HG02623 (cell line): ENCODE data around the gene SLC22A1.
"Not testable (repeated sequence)": the region's sequence is repeated elsewhere in the genome, so short reads cannot be mapped to it uniquely, and the experiment has no call there.

Experiments used
- ATAC-seq: cut with Tn5 transposase; IDR thresholded peaks from one replicate; pipeline ENCODE4 v1.9.1; 2021; ENCODE audit warnings: moderate library complexity; ENCODE audit not compliant: unreplicated experiment

The SLC22A1 gene

DNA sequence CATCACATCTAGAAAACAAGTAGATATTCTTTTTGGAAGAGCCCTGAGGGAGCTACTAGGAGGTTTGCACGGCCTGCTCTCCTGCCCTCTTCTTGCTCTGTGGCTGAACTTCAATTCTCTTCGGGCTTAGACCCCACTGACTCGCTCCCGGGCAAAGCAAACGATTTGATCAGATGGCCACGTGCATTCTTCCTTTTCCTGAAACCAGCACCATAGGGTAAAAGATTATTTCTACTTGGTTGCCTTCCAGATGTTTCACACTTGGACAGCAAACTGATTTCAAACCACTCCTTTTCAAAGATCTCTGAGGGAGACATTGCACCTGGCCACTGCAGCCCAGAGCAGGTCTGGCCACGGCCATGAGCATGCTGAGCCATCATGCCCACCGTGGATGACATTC, at the start of gene SLC22A1:
TSS of gene SLC22A1 (plus strand) at position 258 of the 400 bp plus-strand sequence. CDS start at position 379, 121 bp downstream.
- no peak for ATAC-seq

DNA sequence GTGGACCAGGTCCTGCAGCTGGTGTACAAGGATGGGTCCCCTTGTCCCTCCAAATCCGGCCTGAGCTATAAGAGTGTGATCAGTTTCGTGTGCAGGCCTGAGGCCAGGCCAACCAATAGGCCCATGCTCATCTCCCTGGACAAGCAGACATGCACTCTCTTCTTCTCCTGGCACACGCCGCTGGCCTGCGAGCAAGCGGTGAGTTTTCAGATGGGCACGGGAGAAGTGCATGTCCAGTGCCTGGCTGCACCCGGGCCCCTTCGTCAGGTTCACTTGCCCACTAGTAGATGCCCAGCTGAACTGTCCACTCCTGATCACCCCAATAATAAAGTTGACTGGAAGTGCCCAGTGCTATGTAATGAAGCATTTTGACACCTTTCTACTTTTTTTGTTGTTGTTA, 48.3 kb upstream of the SLC22A1 start:
- no peak for ATAC-seq

DNA sequence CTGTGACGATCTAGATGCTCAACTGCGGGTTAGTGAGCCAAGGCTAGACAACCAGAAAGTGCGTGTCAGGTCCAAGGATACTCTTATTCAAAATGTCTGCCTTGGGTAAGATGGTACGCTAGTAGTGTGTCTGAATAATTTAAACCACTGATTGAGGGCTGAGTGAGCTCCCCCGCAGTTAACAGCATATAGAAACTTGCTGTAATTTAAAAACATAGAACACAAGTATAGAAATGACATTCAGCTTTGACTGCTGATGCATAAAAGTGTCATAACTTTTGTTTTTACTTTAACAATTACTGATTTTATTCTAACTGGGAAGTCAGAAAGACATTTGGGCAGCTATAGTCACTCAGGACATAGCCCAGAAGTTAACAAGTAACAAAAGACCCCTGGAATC, 45.6 kb upstream of the SLC22A1 start:
- no peak for ATAC-seq

DNA sequence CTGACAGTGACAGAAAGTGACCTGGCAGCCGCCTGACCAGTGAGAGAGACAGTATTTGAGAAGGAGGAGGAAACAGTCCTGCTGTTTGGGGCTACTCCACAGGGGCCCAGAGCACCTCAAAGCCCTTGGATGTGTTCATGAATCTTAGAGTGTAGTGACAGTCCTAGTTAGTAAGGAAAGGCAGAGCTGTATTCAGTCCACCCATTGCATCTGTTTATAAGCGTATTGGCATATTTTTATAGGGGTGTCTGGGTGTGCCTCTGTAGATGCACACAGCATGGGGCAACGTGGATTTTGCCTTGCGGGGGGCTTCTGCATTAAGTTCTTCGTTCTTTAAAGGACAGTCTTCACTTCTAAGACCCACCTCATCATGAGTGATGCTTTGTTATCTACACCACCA, 44.6 kb upstream of the SLC22A1 start:
- ATAC-seq: no peak

DNA sequence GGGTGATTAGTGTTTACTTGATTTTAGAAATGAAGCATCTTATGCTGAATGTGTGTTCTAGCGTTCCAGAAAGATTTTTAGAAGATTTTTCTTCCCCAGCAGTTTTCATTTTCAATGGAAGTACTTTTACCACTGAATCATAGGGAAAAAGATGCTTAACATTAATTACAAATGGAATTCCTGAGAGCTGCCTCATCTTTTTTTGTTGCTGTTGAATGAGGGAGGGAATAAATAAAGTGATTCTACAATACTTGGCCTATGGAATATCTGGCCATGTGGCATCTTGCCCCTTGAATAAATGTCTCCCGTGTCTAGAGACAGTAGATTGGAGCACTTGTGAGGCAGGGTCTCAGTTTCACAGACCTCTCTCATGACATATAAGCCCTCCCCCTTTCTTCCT, 44.1 kb upstream of the SLC22A1 start:
- ATAC-seq: no peak

DNA sequence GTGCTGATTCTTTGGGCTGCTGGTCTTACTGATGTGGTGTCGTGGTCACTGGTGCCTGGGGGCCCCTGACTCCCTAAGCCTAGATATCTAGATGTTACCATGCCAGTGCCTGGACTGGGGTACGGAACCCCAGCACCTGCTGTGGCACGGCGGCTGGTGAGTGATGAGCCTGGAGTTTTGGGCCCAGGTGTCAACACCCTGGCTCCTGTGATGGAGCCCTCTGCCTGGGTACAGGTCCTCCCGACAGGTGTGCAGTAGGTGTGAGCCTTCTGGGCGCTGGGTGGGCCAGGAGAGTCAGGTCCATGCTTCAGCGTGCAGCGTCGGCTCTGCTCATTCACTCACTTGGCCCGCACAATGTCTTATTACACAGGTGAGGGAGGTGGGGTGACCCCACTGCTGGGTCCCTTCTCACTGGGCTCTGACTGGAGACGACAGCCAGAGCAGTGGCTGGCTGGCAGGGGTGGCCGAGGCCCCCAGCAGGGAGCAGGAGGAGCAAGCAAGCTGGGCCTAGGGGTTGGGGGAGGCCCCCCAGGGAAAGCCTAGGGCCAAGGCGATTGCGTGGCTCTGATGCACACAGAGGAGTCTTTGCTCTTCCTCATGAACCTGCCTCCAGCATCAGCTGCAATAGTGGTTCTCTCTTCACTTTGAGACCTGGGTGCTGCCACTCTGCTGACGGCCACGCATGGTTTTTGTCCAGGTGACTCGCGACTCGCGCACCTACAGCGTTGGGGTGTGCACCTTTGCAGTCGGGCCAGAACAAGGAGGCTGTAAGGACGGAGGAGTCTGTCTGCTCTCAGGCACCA, 42.5 kb upstream of the SLC22A1 start:
- no peak for ATAC-seq

DNA sequence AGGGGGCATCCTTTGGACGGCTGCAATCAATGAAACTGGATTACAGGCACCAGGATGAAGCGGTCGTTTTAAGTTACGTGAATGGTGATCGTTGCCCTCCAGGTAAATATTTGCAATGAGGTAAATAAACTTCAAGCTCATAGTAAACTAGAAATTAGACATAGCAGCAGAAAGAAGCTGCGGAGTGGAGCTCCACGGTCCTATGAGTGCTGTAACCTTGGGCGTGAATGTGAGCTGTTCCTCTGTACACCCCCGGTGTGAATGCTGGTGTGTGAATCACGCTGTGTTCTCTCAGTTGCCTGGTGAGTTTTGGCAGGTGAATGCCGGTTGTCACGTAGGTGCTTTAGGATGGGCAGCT, 42.0 kb upstream of the SLC22A1 start:
- ATAC-seq: no peak

DNA sequence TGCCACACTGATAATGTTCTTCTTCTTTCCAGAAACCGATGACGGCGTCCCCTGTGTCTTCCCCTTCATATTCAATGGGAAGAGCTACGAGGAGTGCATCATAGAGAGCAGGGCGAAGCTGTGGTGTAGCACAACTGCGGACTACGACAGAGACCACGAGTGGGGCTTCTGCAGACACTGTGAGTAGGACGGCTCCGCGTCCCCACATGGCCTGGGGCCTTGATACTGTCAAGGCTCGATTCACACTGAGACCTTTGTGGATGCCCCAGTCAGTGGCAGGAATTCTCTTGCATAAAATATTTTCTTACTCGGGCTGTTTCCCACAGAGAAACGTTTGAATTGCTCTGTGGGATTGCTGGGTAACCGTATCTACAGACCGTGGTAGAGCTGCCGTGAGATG, 41.5 kb upstream of the SLC22A1 start:
- no peak for ATAC-seq

DNA sequence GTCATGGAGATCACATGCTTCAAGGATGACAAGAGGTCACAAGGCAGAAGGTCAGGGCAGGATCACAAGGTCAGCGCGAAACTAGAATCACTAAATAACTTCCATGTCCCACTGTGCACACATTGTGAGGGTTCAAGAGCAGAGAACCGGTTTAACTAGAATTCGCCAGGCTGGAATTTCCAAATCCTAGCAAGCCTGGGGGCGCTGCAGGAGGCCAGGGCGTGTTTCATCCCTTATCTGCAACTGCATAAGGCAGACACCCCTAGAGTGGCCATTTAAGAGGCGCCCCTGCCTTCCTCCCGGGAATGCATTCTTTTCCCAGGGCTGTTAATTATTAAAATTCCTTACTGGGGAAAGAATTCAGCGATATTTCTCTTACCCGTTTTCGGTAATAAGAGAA, 40.2 kb upstream of the SLC22A1 start:
- no peak for ATAC-seq

DNA sequence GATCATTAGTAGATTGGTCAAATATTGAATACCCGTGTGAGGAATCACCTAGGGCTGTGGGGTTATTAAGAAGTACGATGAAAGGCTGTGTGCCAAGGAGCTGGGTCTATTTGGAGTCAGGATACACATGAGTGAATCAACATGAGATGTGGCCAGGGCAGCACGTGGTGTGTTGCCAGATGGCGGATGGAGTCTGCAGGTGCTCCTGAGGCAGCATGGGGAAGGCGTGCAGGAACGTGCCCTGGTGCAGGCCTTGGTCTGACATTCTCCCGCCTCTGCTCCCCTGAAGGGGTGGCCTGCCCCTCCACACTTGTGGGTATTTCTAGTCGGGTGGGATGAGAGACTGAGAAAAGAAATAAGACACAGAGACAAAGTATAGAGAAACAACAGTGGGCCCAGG, 39.0 kb upstream of the SLC22A1 start:
- no peak for ATAC-seq

DNA sequence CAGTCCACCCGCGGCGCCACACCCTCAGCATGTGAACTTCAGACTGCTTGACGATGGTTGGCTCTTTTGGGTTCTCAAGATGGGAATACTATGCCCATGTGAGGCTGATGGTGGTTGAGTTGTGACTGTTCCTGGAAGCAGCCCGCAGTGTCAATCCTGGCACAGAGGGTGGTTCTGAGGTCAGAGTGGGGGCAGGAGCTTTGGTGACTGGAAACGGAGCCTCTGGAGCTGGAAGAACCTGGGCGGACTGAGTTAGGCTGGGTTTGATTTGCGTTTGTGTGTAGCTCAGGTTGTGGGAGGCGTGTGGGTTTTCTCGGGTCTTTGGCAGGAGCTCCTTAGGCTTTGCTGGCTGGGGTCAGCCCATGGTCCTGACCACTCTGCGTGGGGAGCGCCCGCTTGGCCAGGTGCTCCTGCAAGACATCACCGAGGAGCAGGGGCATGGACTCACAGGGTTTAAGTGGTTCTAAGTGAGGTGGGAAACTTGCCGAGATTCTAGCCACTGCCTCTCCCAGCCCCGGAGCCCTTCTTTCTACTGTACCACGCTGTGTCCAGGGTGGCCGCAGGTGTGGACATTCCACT, 37.3 kb upstream of the SLC22A1 start:
- no peak for ATAC-seq

DNA sequence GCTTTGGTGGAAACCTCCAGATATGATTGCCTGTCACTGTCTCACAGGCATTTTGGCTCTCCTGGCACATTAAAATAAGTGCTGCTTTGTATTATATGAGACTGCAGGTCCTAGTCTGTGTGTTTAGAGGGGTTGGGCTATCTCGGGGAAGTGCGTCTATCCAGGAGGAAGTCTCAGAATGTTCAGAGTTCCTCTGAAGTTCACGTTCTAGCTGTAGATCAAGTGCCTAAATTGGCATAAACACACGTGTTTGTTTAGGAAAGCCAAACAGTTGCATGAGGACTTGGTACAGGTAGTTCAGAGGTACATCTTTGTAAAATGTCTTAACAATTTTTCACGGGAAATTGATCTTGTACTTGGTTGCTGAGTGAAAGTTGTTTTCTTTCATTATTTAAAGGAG, 36.4 kb upstream of the SLC22A1 start:
- ATAC-seq: no peak

DNA sequence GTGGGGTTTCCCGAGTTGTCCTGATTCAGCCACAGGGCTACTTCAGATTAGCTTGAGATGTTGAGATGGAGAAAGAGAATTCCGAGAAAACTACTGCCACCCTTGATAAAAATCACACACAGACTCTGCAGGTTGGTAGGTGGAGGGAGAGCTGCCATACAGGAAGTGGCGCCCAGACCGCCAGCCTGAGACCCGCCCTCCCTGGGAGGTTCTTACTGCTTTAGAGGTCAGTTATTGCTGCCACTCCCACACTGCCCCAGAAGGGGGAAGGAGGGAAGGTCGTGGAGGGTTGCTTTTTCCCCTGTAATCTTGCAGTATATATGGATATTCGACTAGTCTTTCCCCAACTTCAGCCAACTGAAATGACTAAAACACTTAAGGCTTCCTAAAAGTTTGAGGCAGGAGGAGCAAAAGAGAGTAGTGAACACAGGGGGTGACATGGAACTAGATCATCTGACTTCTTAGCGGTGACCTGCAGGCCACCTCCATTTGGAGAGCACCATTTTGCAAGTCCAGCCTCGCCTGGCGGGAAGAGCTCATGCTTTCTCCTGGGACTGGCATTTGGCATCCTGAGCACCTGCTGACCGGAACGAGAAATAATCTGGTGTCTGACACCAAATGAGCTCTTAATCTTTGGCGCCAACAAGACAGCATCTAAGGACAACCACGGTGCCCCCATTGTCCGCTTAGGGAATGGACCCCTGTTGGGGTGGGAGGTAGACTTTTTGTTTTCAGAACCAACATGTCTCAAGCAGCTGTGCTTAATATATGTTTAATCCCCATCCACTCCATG, 35.7 kb upstream of the SLC22A1 start:
- ATAC-seq: no peak

DNA sequence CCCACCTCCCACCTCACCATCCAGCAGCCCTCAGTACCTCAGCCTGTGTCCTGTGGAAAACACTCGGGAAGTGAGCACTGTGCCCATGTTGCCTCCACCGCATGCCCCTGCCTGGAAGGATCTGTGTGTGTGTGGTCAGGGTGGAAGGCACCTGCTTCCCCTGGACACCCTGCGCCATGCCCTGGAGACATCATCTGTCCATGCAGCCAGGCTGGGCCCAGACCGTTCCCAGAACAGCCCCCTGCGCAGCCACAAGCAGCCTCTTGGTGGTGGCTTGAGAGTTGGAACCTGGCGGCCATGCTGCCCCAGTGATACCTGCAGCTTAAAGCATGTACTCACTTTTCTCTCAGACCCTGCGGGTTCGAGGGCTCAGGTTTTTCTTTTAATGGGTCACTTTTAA, 34.9 kb upstream of the SLC22A1 start:
- ATAC-seq: no peak

DNA sequence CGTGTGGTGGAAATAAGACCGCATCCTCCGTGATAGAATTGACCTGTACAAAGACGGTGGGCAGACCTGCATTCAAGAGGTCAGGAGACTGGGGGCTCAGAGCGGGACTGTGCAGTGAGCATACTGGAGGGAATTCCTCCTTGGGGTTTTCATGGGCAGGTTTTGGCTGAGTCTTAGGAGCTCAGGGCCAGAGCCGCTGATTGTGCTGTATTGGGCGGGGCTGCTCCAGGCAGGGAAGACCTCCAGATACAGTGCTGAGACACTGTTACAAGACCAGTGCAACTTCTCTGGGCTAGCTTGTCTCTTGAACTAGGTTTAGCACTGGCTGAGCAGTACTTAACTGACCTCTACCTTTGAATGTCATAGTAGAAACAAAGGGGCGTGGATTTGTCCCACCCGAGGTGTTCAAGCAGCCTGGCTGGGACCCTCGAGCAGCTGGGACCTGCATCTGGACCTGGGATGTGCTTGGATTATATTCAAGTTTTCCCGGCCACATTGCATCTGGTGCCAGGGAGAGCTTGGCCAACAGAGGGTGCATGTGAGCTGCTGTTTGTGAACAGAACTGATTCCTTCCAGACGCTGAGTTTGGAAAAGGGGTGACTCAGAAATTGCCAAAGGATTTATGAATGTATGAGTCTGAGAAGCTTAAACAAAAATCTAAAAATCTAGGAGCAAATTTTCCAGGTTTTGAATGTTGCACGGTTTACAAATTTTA, 33.4 kb upstream of the SLC22A1 start:
- no peak for ATAC-seq

DNA sequence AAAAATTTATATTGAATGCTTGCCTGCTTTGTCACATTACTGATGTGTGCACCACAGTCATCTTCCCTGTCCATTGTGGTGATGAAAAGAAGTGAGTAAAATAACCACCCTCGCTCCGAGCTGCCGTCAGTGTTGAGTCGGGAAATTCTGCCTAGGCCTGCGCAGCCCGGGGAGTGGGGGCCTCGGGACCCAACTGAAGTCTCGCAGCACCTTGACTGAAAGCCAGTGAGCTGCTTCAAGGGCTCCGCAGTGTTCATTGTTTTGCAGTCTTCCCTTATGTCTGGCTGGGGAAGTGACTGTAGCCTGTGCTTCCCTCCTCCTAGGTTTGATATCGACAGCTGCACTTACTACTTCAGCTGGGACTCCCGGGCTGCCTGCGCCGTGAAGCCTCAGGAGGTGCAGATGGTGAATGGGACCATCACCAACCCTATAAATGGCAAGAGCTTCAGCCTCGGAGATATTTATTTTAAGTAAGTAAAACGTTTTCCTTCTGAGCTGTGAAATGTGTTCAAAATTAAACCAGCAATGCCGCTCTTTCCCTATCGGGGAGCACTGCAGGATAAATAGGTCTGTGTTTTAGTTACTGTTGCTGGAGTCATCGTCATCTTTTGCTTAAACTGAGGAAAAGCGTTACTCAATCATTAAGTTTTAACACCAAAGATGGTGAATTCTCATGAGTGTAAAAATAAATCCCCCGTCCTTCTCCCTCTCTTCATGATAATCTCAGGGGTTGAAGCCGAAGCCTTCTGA, 32.7 kb upstream of the SLC22A1 start:
- ATAC-seq: no peak

DNA sequence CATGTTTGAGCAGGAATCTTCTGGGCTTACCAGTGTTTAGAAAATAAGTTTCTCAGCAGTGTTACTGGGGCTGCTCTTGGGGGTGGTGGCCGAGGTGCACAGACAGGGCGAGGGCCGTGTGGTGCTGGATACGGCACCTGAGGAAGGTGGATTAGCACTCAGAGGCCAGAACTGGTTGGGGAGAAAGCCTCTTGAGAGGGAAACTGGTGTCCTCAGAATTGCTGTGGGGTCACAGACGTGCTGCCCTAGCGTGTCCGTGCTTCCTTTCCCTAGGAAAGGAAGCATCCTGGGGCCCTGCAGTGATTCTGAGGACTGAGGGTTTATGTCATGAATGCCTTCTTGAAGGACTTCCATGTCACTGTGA, 32.1 kb upstream of the SLC22A1 start:
- no peak for ATAC-seq

DNA sequence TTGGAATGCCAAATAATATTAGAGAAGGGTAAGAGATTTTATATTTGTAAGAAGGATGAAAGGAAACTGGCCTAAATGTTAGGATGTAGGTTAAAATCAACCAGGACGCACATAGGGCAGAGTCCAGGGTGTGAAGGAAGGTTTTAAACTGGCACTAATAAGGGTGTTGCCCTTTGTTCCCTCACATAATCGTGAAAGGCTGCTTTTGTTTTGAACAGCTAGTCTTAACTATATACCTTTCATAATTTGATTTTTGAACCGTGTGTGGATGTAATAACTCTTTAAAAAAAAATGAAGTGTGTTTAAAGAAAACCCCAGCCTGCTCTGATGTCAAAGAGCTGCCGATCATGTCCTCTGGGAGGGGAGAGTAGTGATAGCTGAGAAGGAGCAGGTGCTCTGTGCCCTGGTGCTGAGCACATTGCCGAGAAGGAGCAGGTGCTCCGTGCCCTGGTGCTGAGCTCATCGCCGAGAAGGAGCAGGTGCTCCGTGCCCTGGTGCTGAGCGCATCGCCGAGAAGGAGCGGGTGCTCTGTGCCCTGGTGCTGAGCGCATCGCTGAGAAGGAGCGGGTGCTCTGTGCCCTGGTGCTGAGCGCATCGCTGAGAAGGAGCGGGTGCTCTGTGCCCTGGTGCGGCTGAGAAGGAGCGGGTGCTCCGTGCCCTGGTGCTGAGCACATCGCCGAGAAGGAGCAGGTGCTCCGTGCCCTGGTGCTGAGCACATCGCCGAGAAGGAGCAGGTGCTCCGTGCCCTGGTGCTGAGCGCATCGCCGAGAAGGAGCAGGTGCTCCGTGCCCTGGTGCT, 31.0 kb upstream of the SLC22A1 start:
- ATAC-seq: not testable (repeated sequence)

DNA sequence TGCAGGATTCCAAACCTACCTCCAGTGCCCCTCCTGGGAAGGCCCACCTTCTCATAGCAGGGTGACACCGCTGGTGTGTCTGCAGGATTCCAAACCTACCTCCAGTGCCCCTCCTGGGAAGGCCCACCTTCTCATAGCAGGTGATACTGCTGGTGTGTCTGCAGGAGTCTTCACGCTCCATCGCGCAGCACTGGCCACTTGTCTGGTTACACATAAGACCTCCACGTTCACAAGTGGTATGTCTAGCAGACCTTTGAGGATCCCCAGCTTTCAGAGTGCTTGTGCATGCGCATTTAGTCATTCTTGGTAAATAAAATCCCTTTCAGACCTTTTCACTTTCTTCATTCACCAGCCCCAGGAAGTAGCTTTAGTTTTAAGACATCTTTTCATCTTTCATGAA, 29.4 kb upstream of the SLC22A1 start:
- not testable (repeated sequence) for ATAC-seq

DNA sequence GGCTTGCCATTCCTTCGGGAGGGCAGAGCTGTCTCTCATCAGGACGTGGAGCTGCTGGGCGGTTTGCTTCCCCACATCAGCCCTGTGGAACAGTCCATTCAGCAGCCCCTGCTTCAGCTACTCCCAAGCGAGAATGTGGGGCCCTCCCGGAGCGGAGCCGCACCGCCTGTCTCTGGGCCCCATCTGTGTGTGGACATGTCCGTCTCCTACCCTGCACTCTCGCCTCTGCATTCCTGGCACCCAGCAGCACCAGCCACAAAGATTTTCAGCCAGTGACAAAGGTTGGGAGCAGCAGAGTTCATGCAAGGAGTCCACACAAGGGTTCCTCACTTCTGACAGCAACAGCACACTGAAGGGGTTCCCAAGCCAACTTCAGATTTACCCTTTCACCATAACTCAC, 29.0 kb upstream of the SLC22A1 start:
- ATAC-seq: no peak
